ENCODE measurements around the gene SH3BP2. TPM values are rescaled to one million over a fixed set of nuclear protein-coding genes. Genes with fewer than 3 reads are reported as not detected.
A peak's percentile ranks its signal among the peaks of the same experiment; 100 is the strongest.

The SH3BP2 gene
- total and polyA plus RNA-seq, 7 donors, result 18.4 to 82.4 (median 29.9) TPM

- Histone ChIP-seq H3K27ac (peak overlapping the region in 3 of 4 donors; percentile 22 to 29 (median 25)), H3K4me3 (no peak overlapping the region), H3K4me1 (peaks cover 0 to 82% (median 78%) of the 10 kb centered on the region in 4 donors), H3K27me3 (no peaks in the 10 kb centered on the region), H3K36me3 (peaks cover 0 to 16% (median 7%) of the 10 kb centered on the region in 4 donors), H3K9me3 (no peaks in the 10 kb centered on the region)
- TF ChIP-seq EP300 (IDR thresholded peaks at IDR 0.05), result no peak
- no peak for TF ChIP-seq CTCF (IDR thresholded peaks at IDR 0.05)
- TF ChIP-seq POLR2A (IDR thresholded peaks at IDR 0.05), result no peak
- TF ChIP-seq POLR2AphosphoS5 (IDR thresholded peaks at IDR 0.05), result no peak
- no peak for DNase-seq
- WGBS, 2 donors, result 72% methylated on average over 2 of the region's 2 CpGs
- intact Hi-C loops (cut with DNase I), result no loop called here
Observed at GRCh38 chr4:2850966-2851798, 58.3 kb downstream of the SH3BP2 start.

DNA sequence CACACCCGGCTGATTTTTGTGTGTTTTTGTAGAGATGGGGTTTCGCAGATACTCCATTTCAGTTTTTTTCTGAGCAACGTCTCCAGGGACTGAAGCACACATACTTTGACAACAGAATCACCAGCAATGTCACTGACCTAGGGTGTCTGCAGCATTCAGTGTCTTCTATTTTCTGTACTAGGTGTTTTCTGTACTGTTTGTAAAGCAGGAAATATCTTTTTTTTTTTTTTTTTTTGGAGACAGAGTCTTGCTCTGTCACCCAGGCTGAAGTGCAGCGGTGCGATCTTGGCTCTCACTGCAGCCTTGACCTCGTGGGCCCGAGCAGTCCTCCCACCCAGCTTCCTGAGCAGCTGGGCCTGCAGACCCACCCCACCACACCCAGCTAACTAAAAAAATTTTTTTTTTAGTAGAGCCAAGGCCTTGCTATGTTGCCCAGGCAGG, 59.6 kb downstream of the SH3BP2 start:
- peaks cover 0 to 75% (median 72%) of the 10 kb centered on the region in 4 donors for H3K4me1 ChIP-seq
- H3K4me3 ChIP-seq, result no peak overlapping the region
- peaks cover 0 to 16% (median 7%) of the 10 kb centered on the region in 4 donors for H3K36me3 ChIP-seq
- peak overlapping the region in 3 of 4 donors; percentile 15 to 45 (median 44) for H3K27ac ChIP-seq
- no peak for DNase-seq
- TF ChIP-seq POLR2A (IDR thresholded peaks at IDR 0.05), result no peak
- TF ChIP-seq EP300 (IDR thresholded peaks at IDR 0.05), result no peak
- no peak for TF ChIP-seq POLR2AphosphoS5 (IDR thresholded peaks at IDR 0.05)
- no peak for TF ChIP-seq CTCF (IDR thresholded peaks at IDR 0.05)
- 7 to 15% methylated on average over 7 of the region's 7 CpGs for WGBS, 2 donors
- H3K27me3 ChIP-seq, result no peaks in the 10 kb centered on the region
- H3K9me3 ChIP-seq, result no peaks in the 10 kb centered on the region
- intact Hi-C loops (cut with DNase I), result no loop called here

- TF ChIP-seq CTCF (IDR thresholded peaks at IDR 0.05), result no peak
- TF ChIP-seq EP300 (IDR thresholded peaks at IDR 0.05), result no peak
- no peak for TF ChIP-seq POLR2AphosphoS5 (IDR thresholded peaks at IDR 0.05)
- TF ChIP-seq POLR2A (IDR thresholded peaks at IDR 0.05), result no peak
- intact Hi-C loops (cut with DNase I), result no loop called here
- H3K36me3 ChIP-seq, result peaks cover 0 to 16% (median 7%) of the 10 kb centered on the region in 4 donors
- peak overlapping the region in 2 of 4 donors; percentile 2 to 14 for H3K27ac ChIP-seq
- H3K4me3 ChIP-seq, result no peak overlapping the region
- no peak for DNase-seq
- no peaks in the 10 kb centered on the region for H3K9me3 ChIP-seq
- peaks cover 0 to 78% (median 75%) of the 10 kb centered on the region in 4 donors for H3K4me1 ChIP-seq
- no peaks in the 10 kb centered on the region for H3K27me3 ChIP-seq
- WGBS, 2 donors, result 97% methylated on average over 5 of the region's 5 CpGs
Observed at GRCh38 chr4:2855584-2855983, 62.7 kb downstream of the SH3BP2 start.

DNA sequence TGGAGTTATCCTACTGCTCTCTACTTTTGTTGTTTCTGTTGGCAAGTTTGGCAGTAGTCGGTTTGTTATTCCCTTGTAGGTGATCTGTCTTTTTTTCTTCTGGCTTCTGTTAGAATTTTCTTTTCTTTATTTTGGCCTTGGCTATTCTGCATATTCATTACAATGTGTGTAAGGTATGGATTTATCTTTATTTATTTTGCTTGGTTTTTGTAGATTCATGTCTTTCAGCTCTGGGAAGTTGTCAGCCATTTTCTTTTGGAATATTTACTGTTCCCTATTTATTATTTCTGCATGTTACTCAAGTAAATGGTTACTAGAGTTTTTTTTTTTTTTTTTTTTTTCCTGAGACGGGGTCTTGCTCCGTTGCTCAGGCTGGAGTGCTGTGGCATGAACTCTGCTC, 63.4 kb downstream of the SH3BP2 start:
- Histone ChIP-seq H3K9me3 (no peaks in the 10 kb centered on the region), H3K4me3 (no peak overlapping the region), H3K4me1 (peaks cover 0 to 83% (median 76%) of the 10 kb centered on the region in 4 donors), H3K36me3 (peaks cover 0 to 16% (median 7%) of the 10 kb centered on the region in 4 donors), H3K27me3 (no peaks in the 10 kb centered on the region), H3K27ac (peak overlapping the region in 1 of 4 donors; percentile 2)
- intact Hi-C loops (cut with DNase I), result no loop called here
- 97 to 98% methylated on average over 3 of the region's 3 CpGs for WGBS, 2 donors
- no peak for TF ChIP-seq POLR2A (IDR thresholded peaks at IDR 0.05)
- TF ChIP-seq CTCF (IDR thresholded peaks at IDR 0.05), result no peak
- no peak for TF ChIP-seq POLR2AphosphoS5 (IDR thresholded peaks at IDR 0.05)
- TF ChIP-seq EP300 (IDR thresholded peaks at IDR 0.05), result no peak
- DNase-seq, result no peak

Data from sigmoid colon (tissue), 7 donors.